Mesendoderm (in vitro differentiated cells): ENCODE results near the gene SLC4A8.

ENCODE experiments used
- DNase-seq: peaks from one replicate; pipeline ENCODE4 v3.0.0; 2013
- H2AK5ac ChIP-seq: 2 replicates; pipeline ENCODE4 v1.6.1; 2013; ENCODE audit warnings: low read length, inconsistent platforms
- H2BK120ac ChIP-seq: 2 replicates; pipeline ENCODE4 v1.6.1; 2013; ENCODE audit warnings: low read depth, mild to moderate bottlenecking, low read length, moderate library complexity, mixed read lengths
- H2BK15ac ChIP-seq: replicated peaks from 2 replicates; pipeline ENCODE4 v1.6.1; 2013; ENCODE audit warnings: low read depth, mild to moderate bottlenecking, moderate library complexity
- H2BK5ac ChIP-seq: 2 replicates; pipeline ENCODE4 v1.6.1; 2013; ENCODE audit warnings: low read length, inconsistent platforms
- H3K18ac ChIP-seq: 2 replicates; pipeline ENCODE4 v1.6.1; 2013; ENCODE audit warnings: mild to moderate bottlenecking, low read length, mixed read lengths
- H3K23ac ChIP-seq: one replicate; pipeline ENCODE4 v1.6.1; 2013; ENCODE audit warnings: low read length
- H3K27ac ChIP-seq: 2 replicates; pipeline ENCODE4 v1.5.1; 2013; ENCODE audit warnings: low read depth, mild to moderate bottlenecking, inconsistent platforms, low read length, moderate library complexity
- H3K27me3 ChIP-seq: 2 replicates; pipeline ENCODE4 v1.6.1; 2013; ENCODE audit warnings: low read length, control low read depth, mild to moderate bottlenecking, inconsistent platforms; ENCODE audit not compliant: insufficient read depth, poor library complexity
- H3K36me3 ChIP-seq: 2 replicates; pipeline ENCODE4 v1.6.1; 2013; ENCODE audit warnings: low read length, inconsistent platforms; ENCODE audit not compliant: control insufficient read depth, insufficient read depth
- H3K4ac ChIP-seq: one replicate; pipeline ENCODE4 v1.6.1; 2013; ENCODE audit warnings: low read depth, mild to moderate bottlenecking, low read length, moderate library complexity
- H3K4me1 ChIP-seq: 2 replicates; pipeline ENCODE4 v1.6.1; 2013; ENCODE audit warnings: low read depth, low read length, inconsistent platforms; ENCODE audit not compliant: control insufficient read depth
- H3K4me2 ChIP-seq: 2 replicates; pipeline ENCODE4 v1.6.1; 2013; ENCODE audit warnings: low read length
- H3K4me3 ChIP-seq: 2 replicates; pipeline ENCODE4 v1.5.1; 2013; ENCODE audit warnings: mild to moderate bottlenecking, low read length
- H3K56ac ChIP-seq: one replicate; pipeline ENCODE4 v1.6.1; 2013; ENCODE audit warnings: low read length
- H3K79me1 ChIP-seq: 2 replicates; pipeline ENCODE4 v1.6.1; 2013; ENCODE audit warnings: low read length, inconsistent platforms
- H3K79me2 ChIP-seq: 2 replicates; pipeline ENCODE4 v1.6.1; 2013; ENCODE audit warnings: mild to moderate bottlenecking, low read length; ENCODE audit not compliant: control insufficient read depth, insufficient read depth
- H3K9ac ChIP-seq: 2 replicates; pipeline ENCODE4 v1.6.1; 2013; ENCODE audit warnings: low read length, inconsistent platforms
- H4K5ac ChIP-seq: one replicate; pipeline ENCODE4 v1.6.1; 2013; ENCODE audit warnings: low read length
- H4K8ac ChIP-seq: one replicate; pipeline ENCODE4 v1.6.1; 2013; ENCODE audit warnings: low read depth, mild to moderate bottlenecking, control low read depth, low read length, moderate library complexity
- WGBS: extraction: QIAGEN DNeasy Blood & Tissue Kit; methylation state at CpG from one replicate; pipeline ENCODE4 v1.1.7; 2013; ENCODE audit warnings: low lambda C conversion rate, missing lambda C conversion rate; ENCODE audit not compliant: insufficient coverage; ENCODE audit errors: extremely low coverage; 5-methylcytosine and 5-hydroxymethylcytosine counted together

The SLC4A8 gene

GRCh38 chr12:51460519-51460918, 35.9 kb downstream of the SLC4A8 start:
- Histone ChIP-seq H3K36me3 (no peaks in the 10 kb centered on the region), H3K27me3 (no peaks in the 10 kb centered on the region), H2AK5ac (no peak overlapping the region), H3K56ac (no peak overlapping the region), H4K5ac (no peak overlapping the region), H3K27ac (no peak overlapping the region), H2BK15ac (no peak overlapping the region), H4K8ac (no peak overlapping the region), H3K9ac (no peak overlapping the region), H2BK120ac (no peak overlapping the region), H3K79me1 (no peaks in the 10 kb centered on the region), H3K23ac (no peak overlapping the region), H2BK5ac (no peak overlapping the region), H3K4me3 (no peak overlapping the region), H3K18ac (no peak overlapping the region), H3K4me2 (no peak overlapping the region), H3K4me1 (peaks cover 1% of the 10 kb centered on the region), H3K79me2 (no peaks in the 10 kb centered on the region), H3K4ac (no peak overlapping the region)
- no CpG with 5 or more reads among the region's 2 CpGs for WGBS
- DNase-seq, result no peak

DNA sequence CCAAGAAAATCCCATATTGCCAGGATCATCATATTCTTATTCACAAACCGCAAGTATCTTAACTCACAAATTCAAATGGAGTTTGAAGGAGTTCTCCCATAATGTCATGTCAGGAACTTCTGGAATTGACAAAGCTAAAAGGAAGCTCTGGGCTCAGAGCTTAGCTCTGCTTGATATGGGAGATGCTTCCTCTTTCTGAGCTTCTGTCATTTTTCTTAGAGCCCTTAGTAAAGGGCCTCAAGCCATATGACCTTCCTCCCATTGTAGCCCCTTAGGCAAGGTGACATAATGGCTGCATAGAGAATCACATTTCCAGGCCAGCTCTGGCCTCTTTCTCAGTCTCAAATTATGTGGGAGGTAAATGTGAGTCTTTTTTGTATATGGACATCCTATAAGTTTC, 40.9 kb downstream of the SLC4A8 start:
- no peak overlapping the region for H3K9ac ChIP-seq
- H2BK120ac ChIP-seq, result peak overlapping the region; percentile 32
- H4K8ac ChIP-seq, result no peak overlapping the region
- no peak overlapping the region for H2BK15ac ChIP-seq
- no peak overlapping the region for H3K27ac ChIP-seq
- H3K4me2 ChIP-seq, result no peak overlapping the region
- H3K79me2 ChIP-seq, result no peaks in the 10 kb centered on the region
- no peak overlapping the region for H3K18ac ChIP-seq
- no peaks in the 10 kb centered on the region for H3K36me3 ChIP-seq
- DNase-seq, result no peak
- no peak overlapping the region for H4K5ac ChIP-seq
- no peak overlapping the region for H2AK5ac ChIP-seq
- no peaks in the 10 kb centered on the region for H3K4me1 ChIP-seq
- peaks cover 2% of the 10 kb centered on the region for H3K27me3 ChIP-seq
- no peak overlapping the region for H2BK5ac ChIP-seq
- WGBS, result no CpG with 5 or more reads among the region's 1 CpG
- H3K4me3 ChIP-seq, result no peak overlapping the region
- H3K79me1 ChIP-seq, result no peaks in the 10 kb centered on the region
- H3K4ac ChIP-seq, result no peak overlapping the region
- no peak overlapping the region for H3K23ac ChIP-seq
- no peak overlapping the region for H3K56ac ChIP-seq

DNA sequence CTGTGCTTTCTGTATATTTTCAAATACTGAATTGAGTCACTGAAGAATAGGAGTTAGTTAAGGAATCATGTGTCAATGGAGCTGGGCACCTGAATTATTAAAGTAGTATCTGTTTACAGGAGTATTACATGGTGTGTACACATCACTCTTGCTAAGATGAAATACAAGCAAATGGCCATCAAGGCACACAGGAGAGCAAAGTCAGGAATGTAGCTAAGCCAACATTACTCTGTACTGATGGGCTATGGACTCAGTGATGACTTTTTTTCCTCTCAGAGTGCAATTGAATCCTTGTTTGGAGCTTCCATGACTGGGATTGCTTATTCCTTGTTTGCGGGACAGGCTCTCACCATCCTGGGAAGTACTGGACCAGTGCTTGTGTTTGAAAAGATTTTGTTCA, 45.5 kb downstream of the SLC4A8 start:
- no peak overlapping the region for H3K56ac ChIP-seq
- no peak overlapping the region for H3K4me2 ChIP-seq
- no peak overlapping the region for H2BK15ac ChIP-seq
- H4K5ac ChIP-seq, result no peak overlapping the region
- no peak overlapping the region for H4K8ac ChIP-seq
- no peak overlapping the region for H2BK120ac ChIP-seq
- no peak overlapping the region for H2BK5ac ChIP-seq
- no peak overlapping the region for H3K4me3 ChIP-seq
- H3K79me1 ChIP-seq, result no peaks in the 10 kb centered on the region
- H3K27me3 ChIP-seq, result peaks cover 2% of the 10 kb centered on the region
- WGBS, result no CpG with 5 or more reads among the region's 1 CpG
- no peak overlapping the region for H3K9ac ChIP-seq
- H3K4ac ChIP-seq, result no peak overlapping the region
- no peak overlapping the region for H3K18ac ChIP-seq
- H3K36me3 ChIP-seq, result no peaks in the 10 kb centered on the region
- H3K23ac ChIP-seq, result no peak overlapping the region
- H3K27ac ChIP-seq, result no peak overlapping the region
- no peaks in the 10 kb centered on the region for H3K79me2 ChIP-seq
- no peaks in the 10 kb centered on the region for H3K4me1 ChIP-seq
- no peak overlapping the region for H2AK5ac ChIP-seq
- no peak for DNase-seq

DNA sequence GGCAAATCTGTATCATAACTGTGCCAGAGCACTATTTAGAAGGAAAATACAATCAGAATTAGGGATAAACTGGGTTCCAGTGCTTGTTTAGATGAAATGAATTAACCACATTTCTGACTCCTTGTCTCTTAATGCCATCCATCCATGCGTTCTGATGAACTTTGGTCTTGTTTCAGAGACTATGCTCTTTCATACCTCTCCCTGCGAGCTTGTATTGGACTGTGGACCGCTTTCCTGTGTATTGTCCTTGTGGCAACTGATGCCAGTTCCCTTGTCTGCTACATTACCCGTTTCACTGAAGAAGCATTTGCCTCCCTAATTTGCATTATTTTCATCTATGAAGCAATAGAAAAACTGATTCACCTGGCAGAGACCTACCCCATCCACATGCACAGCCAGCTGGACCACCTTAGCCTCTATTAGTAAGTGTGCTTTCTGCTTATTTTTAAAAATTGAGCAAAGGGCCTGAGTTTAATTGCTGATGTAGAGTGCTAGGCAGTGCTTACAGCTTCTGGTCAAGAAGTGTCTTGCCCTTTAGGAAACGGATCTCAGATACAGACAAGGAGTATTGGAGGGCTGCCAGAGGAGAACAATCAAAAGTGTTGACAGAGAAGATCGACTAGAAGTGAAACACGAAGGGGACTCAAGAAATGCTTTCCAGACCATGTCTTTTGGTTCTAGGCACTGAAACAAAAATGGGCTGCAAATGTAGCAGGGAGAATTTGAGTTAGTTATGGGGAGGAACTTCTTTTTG, 46.7 kb downstream of the SLC4A8 start:
- Histone ChIP-seq H3K18ac (no peak overlapping the region), H3K9ac (no peak overlapping the region), H3K23ac (no peak overlapping the region), H3K4me2 (no peak overlapping the region), H3K79me1 (no peaks in the 10 kb centered on the region), H3K36me3 (no peaks in the 10 kb centered on the region), H2BK120ac (no peak overlapping the region), H3K4me3 (no peak overlapping the region), H2BK15ac (no peak overlapping the region), H4K5ac (no peak overlapping the region), H3K56ac (no peak overlapping the region), H2AK5ac (no peak overlapping the region), H4K8ac (no peak overlapping the region), H3K27ac (no peak overlapping the region), H3K4me1 (no peaks in the 10 kb centered on the region), H3K27me3 (peaks cover 2% of the 10 kb centered on the region), H3K4ac (no peak overlapping the region), H2BK5ac (no peak overlapping the region), H3K79me2 (no peaks in the 10 kb centered on the region)
- DNase-seq, result no peak
- no CpG with 5 or more reads among the region's 7 CpGs for WGBS

DNA sequence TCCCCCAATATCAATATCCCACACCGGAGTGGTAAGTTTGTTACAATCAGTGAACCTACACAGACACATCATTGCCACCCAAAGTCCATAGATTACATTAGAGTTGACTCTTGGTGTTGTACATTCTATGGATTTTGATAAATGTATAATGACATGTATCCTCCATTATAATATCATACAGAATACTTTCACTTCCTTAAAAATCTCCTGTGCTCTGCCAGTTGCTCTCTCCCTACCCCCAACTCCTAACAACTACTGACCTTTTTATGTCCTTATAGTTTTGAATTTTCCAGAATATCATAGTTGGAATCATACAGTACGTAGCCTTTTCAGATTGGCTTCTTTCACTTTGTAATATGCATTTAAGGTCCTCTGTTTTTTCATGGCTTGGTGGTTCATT, 48.4 kb downstream of the SLC4A8 start:
- no peak for DNase-seq
- no peak overlapping the region for H3K4me3 ChIP-seq
- H3K79me1 ChIP-seq, result no peaks in the 10 kb centered on the region
- no CpG with 5 or more reads among the region's 2 CpGs for WGBS
- no peak overlapping the region for H3K27ac ChIP-seq
- no peak overlapping the region for H2AK5ac ChIP-seq
- H2BK5ac ChIP-seq, result no peak overlapping the region
- H3K23ac ChIP-seq, result no peak overlapping the region
- H3K4me2 ChIP-seq, result no peak overlapping the region
- no peak overlapping the region for H3K56ac ChIP-seq
- H3K9ac ChIP-seq, result no peak overlapping the region
- H3K4me1 ChIP-seq, result no peaks in the 10 kb centered on the region
- peaks cover 2% of the 10 kb centered on the region for H3K27me3 ChIP-seq
- no peak overlapping the region for H3K18ac ChIP-seq
- H2BK15ac ChIP-seq, result no peak overlapping the region
- H4K5ac ChIP-seq, result no peak overlapping the region
- no peaks in the 10 kb centered on the region for H3K79me2 ChIP-seq
- no peaks in the 10 kb centered on the region for H3K36me3 ChIP-seq
- H4K8ac ChIP-seq, result no peak overlapping the region
- no peak overlapping the region for H2BK120ac ChIP-seq
- no peak overlapping the region for H3K4ac ChIP-seq

DNA sequence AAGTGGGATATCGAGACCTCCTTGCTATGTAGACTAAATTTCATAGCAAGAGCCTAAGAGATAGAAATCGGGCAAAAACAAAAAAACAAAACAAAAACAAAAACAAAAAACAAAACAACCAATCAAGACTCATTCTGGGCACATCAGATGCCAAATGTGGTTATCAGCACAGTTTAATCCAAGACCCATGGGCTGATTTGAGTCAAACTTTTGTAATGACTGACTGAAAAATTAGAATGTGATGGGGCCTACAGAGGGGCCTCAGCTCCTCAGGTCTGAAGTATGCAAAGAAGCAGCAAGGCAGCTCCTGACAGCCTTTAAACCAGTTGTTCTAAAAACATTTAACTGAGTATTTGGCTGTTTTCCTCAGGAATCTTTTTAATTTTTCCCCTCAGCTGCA, 49.3 kb downstream of the SLC4A8 start:
- H2BK5ac ChIP-seq, result no peak overlapping the region
- no peaks in the 10 kb centered on the region for H3K4me1 ChIP-seq
- no peak overlapping the region for H2BK120ac ChIP-seq
- H3K18ac ChIP-seq, result no peak overlapping the region
- no peak overlapping the region for H3K9ac ChIP-seq
- H3K4me3 ChIP-seq, result no peak overlapping the region
- no CpG with 5 or more reads among the region's 2 CpGs for WGBS
- no peak overlapping the region for H3K56ac ChIP-seq
- peaks cover 2% of the 10 kb centered on the region for H3K27me3 ChIP-seq
- H3K79me2 ChIP-seq, result no peaks in the 10 kb centered on the region
- H4K5ac ChIP-seq, result no peak overlapping the region
- H3K4me2 ChIP-seq, result no peak overlapping the region
- no peak overlapping the region for H3K23ac ChIP-seq
- H3K27ac ChIP-seq, result no peak overlapping the region
- H2BK15ac ChIP-seq, result no peak overlapping the region
- H3K36me3 ChIP-seq, result no peaks in the 10 kb centered on the region
- H2AK5ac ChIP-seq, result no peak overlapping the region
- no peak for DNase-seq
- no peak overlapping the region for H3K4ac ChIP-seq
- H3K79me1 ChIP-seq, result no peaks in the 10 kb centered on the region
- H4K8ac ChIP-seq, result no peak overlapping the region
